ENCODE measurements around the gene GBP4.
"Not testable (repeated sequence)": the region's sequence is repeated elsewhere in the genome, so short reads cannot be mapped to it uniquely, and the experiment has no call there.

The GBP4 gene

GRCh38 chr1:89198491-89199072, at the start of gene GBP4:
GBP4 (minus strand) TSS chr1:89198942; CDS start chr1:89198834, 108 bp downstream.
- Histone ChIP-seq H3K9me3 (ENCODE audit: low read length) (no peaks in the 10 kb centered on the region), H3K27ac (ENCODE audit: low read depth, low read length) (no peak within 1 kb of the TSS), H3K4me3 (ENCODE audit: low read depth in 1 of 2, low read length in 2 of 2) (peak within 1 kb of the TSS; percentile 25 to 76), H3K27me3 (ENCODE audit: control insufficient read depth in 1 of 2, insufficient read depth in 2 of 2, low read length in 2 of 2) (no peaks in the 10 kb centered on the region), H3K4me1 (ENCODE audit: insufficient read depth, low read length) (no peaks in the 10 kb centered on the region), H3K9ac (ENCODE audit: low read length) (peak within 1 kb of the TSS; percentile 61), H3K36me3 (ENCODE audit: insufficient read depth, low read length) (peaks cover under 1% of the 10 kb centered on the region)

DNA sequence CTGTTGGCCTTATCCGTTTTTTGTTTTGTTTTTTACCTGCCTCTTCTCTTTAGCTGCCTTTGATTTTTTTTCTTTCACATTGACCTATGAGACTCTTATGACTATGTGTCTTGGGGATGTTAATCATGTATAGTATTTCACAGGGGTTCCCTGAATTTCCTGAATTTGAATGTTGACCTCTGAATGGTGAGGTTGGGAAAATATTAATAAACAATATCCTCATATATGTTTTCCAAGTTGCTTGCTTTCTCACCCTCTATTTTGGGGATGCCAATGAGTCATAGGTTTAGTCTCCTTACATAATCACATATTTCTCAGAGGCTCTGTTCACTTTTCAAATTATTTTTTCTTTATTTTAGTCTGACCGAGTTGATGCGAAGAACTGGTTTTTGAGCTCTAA, 44.3 kb upstream of the GBP4 start:
- Histone ChIP-seq H3K27ac (ENCODE audit: low read depth, low read length) (no peak overlapping the region), H3K9ac (ENCODE audit: low read length) (no peak overlapping the region), H3K4me3 (ENCODE audit: low read depth in 1 of 2, low read length in 2 of 2) (no peak overlapping the region), H3K4me1 (ENCODE audit: insufficient read depth, low read length) (no peaks in the 10 kb centered on the region), H3K9me3 (ENCODE audit: low read length) (no peaks in the 10 kb centered on the region), H3K36me3 (ENCODE audit: insufficient read depth, low read length) (no peaks in the 10 kb centered on the region), H3K27me3 (ENCODE audit: control insufficient read depth in 1 of 2, insufficient read depth in 2 of 2, low read length in 2 of 2) (no peaks in the 10 kb centered on the region)

- Histone ChIP-seq H3K27ac (ENCODE audit: low read depth, low read length) (no peak overlapping the region), H3K27me3 (ENCODE audit: control insufficient read depth in 1 of 2, insufficient read depth in 2 of 2, low read length in 2 of 2) (no peaks in the 10 kb centered on the region), H3K36me3 (ENCODE audit: insufficient read depth, low read length) (no peaks in the 10 kb centered on the region), H3K9ac (ENCODE audit: low read length) (no peak overlapping the region), H3K9me3 (ENCODE audit: low read length) (no peaks in the 10 kb centered on the region), H3K4me3 (ENCODE audit: low read depth in 1 of 2, low read length in 2 of 2) (no peak overlapping the region), H3K4me1 (ENCODE audit: insufficient read depth, low read length) (no peaks in the 10 kb centered on the region)
These were observed 22.6 kb upstream of the GBP4 start for GRCh38 chr1:89221341-89221740.

GRCh38 chr1:89219851-89220250, 21.1 kb upstream of the GBP4 start:
- not testable (repeated sequence) for H3K4me1 ChIP-seq (ENCODE audit: insufficient read depth, low read length); H3K36me3 ChIP-seq (ENCODE audit: insufficient read depth, low read length); H3K27ac ChIP-seq (ENCODE audit: low read depth, low read length); H3K9me3 ChIP-seq (ENCODE audit: low read length); H3K27me3 ChIP-seq (ENCODE audit: control insufficient read depth in 1 of 2, insufficient read depth in 2 of 2, low read length in 2 of 2); H3K4me3 ChIP-seq (ENCODE audit: low read depth in 1 of 2, low read length in 2 of 2); H3K9ac ChIP-seq (ENCODE audit: low read length)

DNA sequence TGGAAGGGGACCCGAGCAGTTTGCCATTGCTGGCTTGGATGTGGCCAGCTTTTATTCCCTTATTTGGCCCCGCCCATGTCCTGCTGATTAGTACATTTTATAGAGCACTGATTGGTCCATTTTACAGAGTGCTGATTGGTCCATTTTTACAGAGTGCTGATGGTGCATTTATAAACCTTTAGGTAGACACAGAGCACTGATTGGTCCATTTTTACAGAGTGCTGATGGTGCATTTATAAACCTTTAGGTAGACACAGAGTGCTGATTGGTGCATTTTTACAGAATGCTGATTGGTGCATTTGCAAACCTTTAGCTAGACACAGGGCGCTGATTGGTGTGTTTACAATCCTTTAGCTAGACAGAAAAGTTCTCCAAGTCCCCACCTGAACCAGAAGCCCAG, 20.2 kb upstream of the GBP4 start:
- not testable (repeated sequence) for H3K4me3 ChIP-seq (ENCODE audit: low read depth in 1 of 2, low read length in 2 of 2); H3K9ac ChIP-seq (ENCODE audit: low read length); H3K27ac ChIP-seq (ENCODE audit: low read depth, low read length); H3K36me3 ChIP-seq (ENCODE audit: insufficient read depth, low read length); H3K4me1 ChIP-seq (ENCODE audit: insufficient read depth, low read length); H3K27me3 ChIP-seq (ENCODE audit: control insufficient read depth in 1 of 2, insufficient read depth in 2 of 2, low read length in 2 of 2); H3K9me3 ChIP-seq (ENCODE audit: low read length)

DNA sequence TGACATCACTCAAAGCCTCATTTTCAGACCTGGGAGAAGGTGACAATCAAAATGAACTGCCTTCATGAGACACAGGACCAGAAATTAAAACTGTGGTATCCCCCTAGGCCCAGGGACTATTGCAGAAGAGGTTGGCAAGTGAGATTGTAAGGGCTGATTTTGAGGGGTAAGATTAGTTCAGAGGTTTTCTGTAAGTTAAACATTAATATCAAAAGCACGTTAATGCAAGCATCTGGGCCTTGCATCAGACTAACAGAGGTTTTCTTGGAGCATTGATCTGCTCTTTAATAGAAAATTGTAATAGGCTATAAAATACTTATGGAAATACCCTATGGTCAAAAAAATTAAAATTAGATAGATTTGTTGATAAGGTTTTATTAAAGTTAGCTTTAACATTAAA, 14.6 kb upstream of the GBP4 start:
- no peak overlapping the region for H3K4me3 ChIP-seq (ENCODE audit: low read depth in 1 of 2, low read length in 2 of 2)
- H3K9me3 ChIP-seq (ENCODE audit: low read length), result no peaks in the 10 kb centered on the region
- H3K4me1 ChIP-seq (ENCODE audit: insufficient read depth, low read length), result no peaks in the 10 kb centered on the region
- no peak overlapping the region for H3K27ac ChIP-seq (ENCODE audit: low read depth, low read length)
- no peaks in the 10 kb centered on the region for H3K36me3 ChIP-seq (ENCODE audit: insufficient read depth, low read length)
- no peak overlapping the region for H3K9ac ChIP-seq (ENCODE audit: low read length)
- H3K27me3 ChIP-seq (ENCODE audit: control insufficient read depth in 1 of 2, insufficient read depth in 2 of 2, low read length in 2 of 2), result no peaks in the 10 kb centered on the region

- no peak overlapping the region for H3K27ac ChIP-seq (ENCODE audit: low read depth, low read length)
- no peaks in the 10 kb centered on the region for H3K27me3 ChIP-seq (ENCODE audit: control insufficient read depth in 1 of 2, insufficient read depth in 2 of 2, low read length in 2 of 2)
- no peaks in the 10 kb centered on the region for H3K9me3 ChIP-seq (ENCODE audit: low read length)
- H3K36me3 ChIP-seq (ENCODE audit: insufficient read depth, low read length), result no peaks in the 10 kb centered on the region
- H3K9ac ChIP-seq (ENCODE audit: low read length), result no peak overlapping the region
- no peaks in the 10 kb centered on the region for H3K4me1 ChIP-seq (ENCODE audit: insufficient read depth, low read length)
- no peak overlapping the region for H3K4me3 ChIP-seq (ENCODE audit: low read depth in 1 of 2, low read length in 2 of 2)
These were observed 12.4 kb upstream of the GBP4 start for GRCh38 chr1:89211035-89211634.

GRCh38 chr1:89206373-89206772, 7.6 kb upstream of the GBP4 start:
- no peaks in the 10 kb centered on the region for H3K4me1 ChIP-seq (ENCODE audit: insufficient read depth, low read length)
- no peak overlapping the region for H3K27ac ChIP-seq (ENCODE audit: low read depth, low read length)
- H3K27me3 ChIP-seq (ENCODE audit: control insufficient read depth in 1 of 2, insufficient read depth in 2 of 2, low read length in 2 of 2), result no peaks in the 10 kb centered on the region
- H3K9me3 ChIP-seq (ENCODE audit: low read length), result no peaks in the 10 kb centered on the region
- H3K4me3 ChIP-seq (ENCODE audit: low read depth in 1 of 2, low read length in 2 of 2), result no peak overlapping the region
- H3K9ac ChIP-seq (ENCODE audit: low read length), result no peak overlapping the region
- H3K36me3 ChIP-seq (ENCODE audit: insufficient read depth, low read length), result no peaks in the 10 kb centered on the region

GRCh38 chr1:89203166-89203565, 4.4 kb upstream of the GBP4 start:
- no peak overlapping the region for H3K27ac ChIP-seq (ENCODE audit: low read depth, low read length)
- no peaks in the 10 kb centered on the region for H3K27me3 ChIP-seq (ENCODE audit: control insufficient read depth in 1 of 2, insufficient read depth in 2 of 2, low read length in 2 of 2)
- H3K4me1 ChIP-seq (ENCODE audit: insufficient read depth, low read length), result no peaks in the 10 kb centered on the region
- H3K9me3 ChIP-seq (ENCODE audit: low read length), result no peaks in the 10 kb centered on the region
- H3K4me3 ChIP-seq (ENCODE audit: low read depth in 1 of 2, low read length in 2 of 2), result no peak overlapping the region
- no peak overlapping the region for H3K9ac ChIP-seq (ENCODE audit: low read length)
- no peaks in the 10 kb centered on the region for H3K36me3 ChIP-seq (ENCODE audit: insufficient read depth, low read length)

- Histone ChIP-seq H3K4me3 (ENCODE audit: low read depth in 1 of 2, low read length in 2 of 2) (no peak overlapping the region), H3K36me3 (ENCODE audit: insufficient read depth, low read length) (no peaks in the 10 kb centered on the region), H3K4me1 (ENCODE audit: insufficient read depth, low read length) (no peaks in the 10 kb centered on the region), H3K27me3 (ENCODE audit: control insufficient read depth in 1 of 2, insufficient read depth in 2 of 2, low read length in 2 of 2) (no peaks in the 10 kb centered on the region), H3K9ac (ENCODE audit: low read length) (no peak overlapping the region), H3K27ac (ENCODE audit: low read depth, low read length) (no peak overlapping the region), H3K9me3 (ENCODE audit: low read length) (no peaks in the 10 kb centered on the region)
These were observed 2.5 kb upstream of the GBP4 start for GRCh38 chr1:89201106-89201794.

- H3K36me3 ChIP-seq (ENCODE audit: insufficient read depth, low read length), result no peaks in the 10 kb centered on the region
- H3K9me3 ChIP-seq (ENCODE audit: low read length), result no peaks in the 10 kb centered on the region
- no peaks in the 10 kb centered on the region for H3K4me1 ChIP-seq (ENCODE audit: insufficient read depth, low read length)
- H3K4me3 ChIP-seq (ENCODE audit: low read depth in 1 of 2, low read length in 2 of 2), result no peak overlapping the region
- no peak overlapping the region for H3K9ac ChIP-seq (ENCODE audit: low read length)
- no peaks in the 10 kb centered on the region for H3K27me3 ChIP-seq (ENCODE audit: control insufficient read depth in 1 of 2, insufficient read depth in 2 of 2, low read length in 2 of 2)
- H3K27ac ChIP-seq (ENCODE audit: low read depth, low read length), result no peak overlapping the region
These were observed 1.9 kb upstream of the GBP4 start for GRCh38 chr1:89200663-89201062.

Measured in muscle layer of colon (tissue), 2 donors.